D721Med (cell line): ENCODE measurements around the gene MAP2K4.
A peak's percentile ranks its signal among the peaks of the same experiment; 100 is the strongest.

Experiments
- DNase-seq: peaks from one replicate; pipeline ENCODE4 v3.0.0; 2011; ENCODE audit warnings: low spot score; ENCODE audit not compliant: insufficient read length
- FAIRE-seq: peaks from 2 replicates; lab custom pipeline; 2011; peaks lifted over from hg19 to GRCh38; lab: Jason Lieb, UNC
- CTCF ChIP-seq: IDR thresholded peaks from 2 replicates; pipeline ENCODE4 v1.5.1; 2012; ENCODE audit warnings: mild to moderate bottlenecking, control low read depth; ENCODE audit not compliant: insufficient read depth; ENCODE audit errors: missing control alignments

The MAP2K4 gene

GRCh38 chr17:11990363-11990983, 30.2 kb upstream of the MAP2K4 start:
- DNase-seq (no peak), FAIRE-seq (no peak)
- no peak for TF ChIP-seq CTCF

GRCh38 chr17:11991461-11991860, 29.2 kb upstream of the MAP2K4 start:
- TF ChIP-seq CTCF, result no peak
- DNase-seq (no peak), FAIRE-seq (no peak)

- DNase-seq (no peak), FAIRE-seq (no peak)
- no peak for TF ChIP-seq CTCF
Measured at GRCh38 chr17:11996722-11997146, 23.9 kb upstream of the MAP2K4 start.

GRCh38 chr17:11997147-11997971, 23.3 kb upstream of the MAP2K4 start, which contains the start of gene ZNF18:
TSS of gene ZNF18 (minus strand) at chr17:11997475. CDS start at chr17:11992829, 4,646 bp downstream.
- no peak for TF ChIP-seq CTCF
- FAIRE-seq (no peak), DNase-seq (peak; percentile 76)

GRCh38 chr17:11997972-11998233, 22.8 kb upstream of the MAP2K4 start:
- DNase-seq (no peak), FAIRE-seq (no peak)
- TF ChIP-seq CTCF, result no peak

- FAIRE-seq (no peak), DNase-seq (no peak)
- TF ChIP-seq CTCF, result no peak
Measured at GRCh38 chr17:11999696-12000095, 21.0 kb upstream of the MAP2K4 start.

- no peak for TF ChIP-seq CTCF
- no peak for DNase-seq
- no peak for FAIRE-seq
Measured at GRCh38 chr17:12007466-12007865, 13.2 kb upstream of the MAP2K4 start.
